Measurements from ENCODE around the gene PARVB.

GRCh38 chr22:44165286-44165874 lies 141.3 kb downstream of the PARVB start:
- TF ChIP-seq CTCF (IDR thresholded peaks at IDR 0.05) (no peak), EP300 (IDR thresholded peaks at IDR 0.05) (no peak), POLR2A (IDR thresholded peaks at IDR 0.05) (no peak), POLR2AphosphoS5 (IDR thresholded peaks at IDR 0.05) (no peak)
